Hepatocyte (in vitro differentiated cells): ENCODE results near the gene USP36.

ENCODE experiments used
- CTCF ChIP-seq: fragments of 200-600 bp; sonication (generic); IDR thresholded peaks from 2 replicates; pipeline ENCODE4 v1.5.1; 2016; ENCODE audit warnings: antibody characterized with exemption, mild to moderate bottlenecking; ENCODE audit not compliant: poor library complexity
- EZH2 ChIP-seq: fragments of 200-600 bp; sonication (generic); IDR thresholded peaks from 2 replicates; pipeline ENCODE4 v1.6.1; 2016; ENCODE audit warnings: antibody characterized with exemption, mild to moderate bottlenecking, borderline replicate concordance
- EZH2phosphoT487 ChIP-seq: fragments of 200-600 bp; sonication (generic); IDR thresholded peaks from one replicate; pipeline ENCODE4 v1.6.1; 2018; ENCODE audit warnings: antibody characterized with exemption, mild to moderate bottlenecking, low read depth, moderate library complexity; ENCODE audit not compliant: unreplicated experiment, severe bottlenecking

DNA sequence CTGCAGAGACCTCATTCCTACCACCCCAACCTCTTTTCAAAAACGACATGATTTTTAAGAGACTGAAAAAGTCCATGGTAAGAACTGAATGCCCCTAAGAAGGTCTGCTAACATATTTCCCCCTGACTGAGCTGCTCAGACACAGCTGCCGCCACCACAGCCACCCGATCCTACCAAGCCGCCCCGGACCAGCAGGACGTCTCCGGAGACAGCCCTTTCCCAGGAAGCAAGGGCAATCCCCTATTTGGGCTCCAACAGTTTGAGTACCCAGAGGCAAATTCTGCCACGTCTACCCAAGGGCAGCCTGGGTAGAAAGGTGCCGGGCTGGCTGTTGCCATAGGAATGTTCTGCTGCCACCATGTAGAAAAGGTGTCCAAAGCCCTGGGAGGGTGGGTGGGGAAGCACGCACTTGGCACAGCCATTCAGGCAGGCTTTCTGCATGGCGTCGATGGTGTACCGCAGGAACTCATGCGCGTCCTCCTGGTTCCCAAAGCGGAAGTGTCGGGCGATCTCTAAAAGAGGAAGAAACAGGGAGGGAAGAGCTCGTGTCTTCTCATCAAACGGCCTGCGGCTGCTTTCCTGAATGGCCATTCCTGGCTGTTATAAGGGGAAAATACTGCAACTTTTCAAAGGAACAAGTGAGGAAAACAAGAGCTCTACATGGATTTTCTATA, 13.6 kb downstream of the USP36 start:
- TF ChIP-seq EZH2phosphoT487 (no peak), CTCF (no peak), EZH2 (no peak)
